Endodermal cell (in vitro differentiated cells): ENCODE results near the gene AFF1. TPM values are rescaled to one million over a fixed set of nuclear protein-coding genes. Genes with fewer than 3 reads are reported as not detected.
A peak's percentile ranks its signal among the peaks of the same experiment; 100 is the strongest.

Source experiments
- DNase-seq: peaks from one replicate; pipeline ENCODE4 v3.0.0-alpha.2; 2017
- H3K27ac ChIP-seq: 2 replicates; pipeline ENCODE4 v1.5.1; 2013; ENCODE audit warnings: mild to moderate bottlenecking, low read depth, low read length, moderate library complexity
- H3K27me3 ChIP-seq: 2 replicates; pipeline ENCODE4 v1.6.1; 2013; ENCODE audit warnings: mild to moderate bottlenecking, low read length, moderate library complexity; ENCODE audit not compliant: insufficient read depth, control insufficient read depth, poor library complexity, severe bottlenecking
- H3K36me3 ChIP-seq: 2 replicates; pipeline ENCODE4 v1.7.0; 2013; ENCODE audit warnings: mild to moderate bottlenecking, low read length, moderate library complexity; ENCODE audit not compliant: control insufficient read depth, insufficient read depth
- H3K4me1 ChIP-seq: one replicate; pipeline ENCODE4 v1.7.0; 2013; ENCODE audit warnings: low read length; ENCODE audit not compliant: control insufficient read depth, insufficient read depth
- H3K4me3 ChIP-seq: 2 replicates; pipeline ENCODE4 v1.5.1; 2013; ENCODE audit warnings: mild to moderate bottlenecking, low read length, moderate library complexity
- H3K9ac ChIP-seq: 2 replicates; pipeline ENCODE4 v1.6.1; 2013; ENCODE audit warnings: mild to moderate bottlenecking, low read length, moderate library complexity; ENCODE audit not compliant: poor library complexity, severe bottlenecking; ENCODE audit errors: extremely low read depth
- H3K9me3 ChIP-seq: 2 replicates; pipeline ENCODE4 v1.6.1; 2013; ENCODE audit warnings: mild to moderate bottlenecking, low read length, moderate library complexity; ENCODE audit not compliant: control insufficient read depth
- H3K27ac Mint-ChIP-seq: 2 replicates; pipeline ENCODE4 v1.8.0; 2020; ENCODE audit warnings: mixed read lengths
- H3K27me3 Mint-ChIP-seq: 2 replicates; pipeline ENCODE4 v1.8.0; 2021; ENCODE audit warnings: mild to moderate bottlenecking, mixed read lengths; ENCODE audit not compliant: insufficient read depth
- H3K36me3 Mint-ChIP-seq: 2 replicates; pipeline ENCODE4 v1.8.0; 2020; ENCODE audit warnings: low read depth, mixed read lengths
- H3K4me1 Mint-ChIP-seq: 2 replicates; pipeline ENCODE4 v1.8.0; 2020; ENCODE audit warnings: mixed read lengths
- H3K4me3 Mint-ChIP-seq: 2 replicates; pipeline ENCODE4 v1.8.0; 2020; ENCODE audit warnings: mild to moderate bottlenecking, moderate library complexity, mixed read lengths
- H3K9me3 Mint-ChIP-seq: 2 replicates; pipeline ENCODE4 v1.8.0; 2020; ENCODE audit warnings: mild to moderate bottlenecking, mixed read lengths
- WGBS, 2 experiments: methylation state at CpG; one replicate each; pipeline versions ENCODE4 v1.1.5 to v1.1.7; 2013; ENCODE audit warnings: missing lambda C conversion rate in 2 of 2, mixed read lengths in 1 of 2; ENCODE audit not compliant: insufficient coverage in 1 of 2, insufficient read length in 1 of 2; 5-methylcytosine and 5-hydroxymethylcytosine counted together
- total RNA-seq, 2 donors: library from RNA; stranded (reverse); fragmentation: NEBNext Ultra II Directional in 1 of 2; extraction: Animal tissue kit (Norgen Biotek cat#: 25700) in 1 of 2; gene quantifications; 2 replicates in 1 of 2; 3 replicates in 1 of 2; pipeline ENCODE4 v1.2.1, GENCODE V29; 2021
- TF ChIP-seq, protein P1 (sequence below): fragments of 200-600 bp; sonication (generic); conservative IDR thresholded peaks from 2 replicates; pipeline ENCODE4 v1.5.0; 2021; ENCODE audit warnings: antibody characterized with exemption, mild to moderate bottlenecking

AFF1 gene
- total RNA-seq, 2 donors from 2014 or later, result 134 to 171 TPM

DNA sequence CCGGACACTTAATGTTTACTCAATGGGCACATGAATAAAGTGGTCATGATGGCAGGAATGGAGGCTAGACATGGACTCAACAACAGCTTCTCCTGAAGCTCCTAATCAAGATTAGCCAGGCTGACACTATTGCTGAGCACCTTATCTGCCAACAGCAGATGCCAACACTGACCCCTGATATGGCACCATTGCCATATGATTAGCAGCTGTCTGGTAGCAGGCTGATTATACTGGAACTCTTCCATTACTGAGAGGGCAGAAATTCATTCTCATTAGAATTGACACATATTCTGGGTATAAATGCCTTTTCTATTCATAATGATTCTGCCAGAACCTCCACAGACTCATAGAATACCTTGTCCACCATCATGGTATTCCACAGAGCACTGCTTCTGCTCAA lies 18.4 kb upstream of the AFF1 start:
- Histone ChIP-seq H3K4me3 (no peak overlapping the region), H3K36me3 (no peaks in the 10 kb centered on the region), H3K9me3 (no peaks in the 10 kb centered on the region), H3K27ac (no peak overlapping the region), H3K9ac (no peak overlapping the region), H3K27me3 (no peaks in the 10 kb centered on the region), H3K4me1 (no peaks in the 10 kb centered on the region)
- Mint-ChIP-seq H3K9me3 (no peaks in the 10 kb centered on the region), H3K27me3 (no peaks in the 10 kb centered on the region), H3K4me3 (no peak overlapping the region), H3K4me1 (no peaks in the 10 kb centered on the region), H3K27ac (no peak overlapping the region), H3K36me3 (peaks cover 12% of the 10 kb centered on the region)
- peak; percentile 3 for DNase-seq
- TF ChIP-seq, protein P1, sequence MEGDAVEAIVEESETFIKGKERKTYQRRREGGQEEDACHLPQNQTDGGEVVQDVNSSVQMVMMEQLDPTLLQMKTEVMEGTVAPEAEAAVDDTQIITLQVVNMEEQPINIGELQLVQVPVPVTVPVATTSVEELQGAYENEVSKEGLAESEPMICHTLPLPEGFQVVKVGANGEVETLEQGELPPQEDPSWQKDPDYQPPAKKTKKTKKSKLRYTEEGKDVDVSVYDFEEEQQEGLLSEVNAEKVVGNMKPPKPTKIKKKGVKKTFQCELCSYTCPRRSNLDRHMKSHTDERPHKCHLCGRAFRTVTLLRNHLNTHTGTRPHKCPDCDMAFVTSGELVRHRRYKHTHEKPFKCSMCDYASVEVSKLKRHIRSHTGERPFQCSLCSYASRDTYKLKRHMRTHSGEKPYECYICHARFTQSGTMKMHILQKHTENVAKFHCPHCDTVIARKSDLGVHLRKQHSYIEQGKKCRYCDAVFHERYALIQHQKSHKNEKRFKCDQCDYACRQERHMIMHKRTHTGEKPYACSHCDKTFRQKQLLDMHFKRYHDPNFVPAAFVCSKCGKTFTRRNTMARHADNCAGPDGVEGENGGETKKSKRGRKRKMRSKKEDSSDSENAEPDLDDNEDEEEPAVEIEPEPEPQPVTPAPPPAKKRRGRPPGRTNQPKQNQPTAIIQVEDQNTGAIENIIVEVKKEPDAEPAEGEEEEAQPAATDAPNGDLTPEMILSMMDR, result no peak
- WGBS, 2 experiments, result 0% methylated on average over 1 of the region's 1 CpG

DNA sequence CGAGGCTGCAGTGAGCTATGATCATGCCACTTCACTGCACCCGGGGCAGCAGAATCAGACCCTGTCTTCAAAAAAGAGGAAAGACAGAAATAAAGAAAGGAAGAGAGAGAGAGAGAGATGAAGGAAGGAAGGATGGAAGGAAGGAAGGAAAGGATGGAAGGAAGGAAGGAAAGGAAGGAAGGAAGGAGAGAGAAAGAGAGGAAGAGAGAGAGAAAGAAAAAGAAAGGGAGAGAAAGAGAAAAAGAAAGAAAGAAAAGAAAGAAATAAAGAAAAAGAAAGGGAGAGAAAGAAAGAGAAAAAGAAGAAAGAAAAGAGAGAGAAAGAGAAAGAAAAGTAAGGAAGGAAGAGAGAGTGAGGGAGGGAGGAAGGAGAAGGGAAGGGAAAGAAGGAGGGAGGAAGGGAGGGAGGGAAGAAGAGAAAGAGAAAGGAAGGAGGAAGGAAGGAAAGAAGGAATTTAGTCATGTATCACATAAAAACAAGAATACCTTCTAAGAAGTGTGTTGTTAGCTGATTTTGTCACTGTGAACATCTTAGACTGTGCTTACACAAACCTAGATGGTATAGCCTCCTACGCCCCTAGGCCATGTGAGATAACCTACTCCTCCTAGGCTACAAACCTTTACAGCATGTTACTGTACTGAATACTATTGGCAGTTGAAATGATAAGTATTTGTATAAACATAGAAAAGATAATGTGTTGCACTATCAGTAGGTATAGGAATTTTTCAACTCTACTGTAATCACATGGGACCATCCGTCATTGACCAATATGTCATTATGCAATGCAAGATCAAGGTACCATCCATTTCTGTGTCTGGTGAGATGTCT lies 17.4 kb upstream of the AFF1 start:
- peaks cover 12% of the 10 kb centered on the region for H3K36me3 Mint-ChIP-seq
- H3K27ac Mint-ChIP-seq, result no peak overlapping the region
- H3K27me3 Mint-ChIP-seq, result no peaks in the 10 kb centered on the region
- WGBS, 2 experiments, result 96 to 100% methylated on average over 1 to 4 of the region's 4 CpGs
- Histone ChIP-seq H3K4me1 (no peaks in the 10 kb centered on the region), H3K9me3 (no peaks in the 10 kb centered on the region), H3K27me3 (no peaks in the 10 kb centered on the region), H3K4me3 (no peak overlapping the region), H3K27ac (no peak overlapping the region), H3K36me3 (no peaks in the 10 kb centered on the region), H3K9ac (no peak overlapping the region)
- TF ChIP-seq, protein P1, result no peak
- no peak for DNase-seq
- peaks cover under 1% of the 10 kb centered on the region for H3K4me1 Mint-ChIP-seq
- no peaks in the 10 kb centered on the region for H3K9me3 Mint-ChIP-seq
- H3K4me3 Mint-ChIP-seq, result no peak overlapping the region

DNA sequence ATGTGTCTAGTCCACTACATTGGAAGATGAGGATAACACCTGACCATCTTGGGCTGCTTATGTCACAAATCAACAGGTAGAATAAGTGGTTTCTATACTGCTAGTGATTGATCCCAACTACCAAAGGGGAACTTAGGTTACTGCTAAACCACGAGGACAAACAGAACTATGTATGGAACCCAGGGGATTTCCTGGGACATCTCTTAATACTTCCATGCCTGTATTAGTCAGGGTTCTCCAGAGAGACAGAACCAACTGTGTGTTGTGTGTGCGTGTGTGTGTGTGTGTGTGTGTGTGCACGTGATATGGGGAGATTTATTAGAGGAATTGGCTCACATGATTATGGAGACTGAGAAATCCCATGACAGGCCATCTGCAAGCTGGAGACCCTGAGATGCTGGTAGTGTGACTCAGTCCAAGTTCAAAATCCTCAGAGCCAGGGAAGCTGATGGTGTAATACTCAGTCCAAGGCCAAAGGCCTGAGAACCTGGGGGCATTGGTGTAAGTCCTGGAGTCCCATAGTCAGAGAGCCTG lies 16.2 kb upstream of the AFF1 start:
- Histone ChIP-seq H3K27ac (no peak overlapping the region), H3K27me3 (no peaks in the 10 kb centered on the region), H3K9me3 (no peaks in the 10 kb centered on the region), H3K4me1 (no peaks in the 10 kb centered on the region), H3K36me3 (no peaks in the 10 kb centered on the region), H3K4me3 (no peak overlapping the region), H3K9ac (no peak overlapping the region)
- 0 to 54% methylated on average over 1 to 3 of the region's 3 CpGs for WGBS, 2 experiments
- H3K9me3 Mint-ChIP-seq, result no peaks in the 10 kb centered on the region
- H3K4me3 Mint-ChIP-seq, result no peak overlapping the region
- H3K36me3 Mint-ChIP-seq, result peaks cover 5% of the 10 kb centered on the region
- peak; percentile 15 for DNase-seq
- H3K4me1 Mint-ChIP-seq, result peaks cover 2% of the 10 kb centered on the region
- H3K27me3 Mint-ChIP-seq, result no peaks in the 10 kb centered on the region
- TF ChIP-seq, protein P1, result no peak
- H3K27ac Mint-ChIP-seq, result no peak overlapping the region
